Measurements from ENCODE around the gene MMP15. TPM values are rescaled to one million over a fixed set of nuclear protein-coding genes. Genes with fewer than 3 reads are reported as not detected.

Gene MMP15
- total and polyA plus RNA-seq, 2 of the 4 experiments (the other 2 are of a cell fraction), result 0.18 to 0.56 TPM

DNA sequence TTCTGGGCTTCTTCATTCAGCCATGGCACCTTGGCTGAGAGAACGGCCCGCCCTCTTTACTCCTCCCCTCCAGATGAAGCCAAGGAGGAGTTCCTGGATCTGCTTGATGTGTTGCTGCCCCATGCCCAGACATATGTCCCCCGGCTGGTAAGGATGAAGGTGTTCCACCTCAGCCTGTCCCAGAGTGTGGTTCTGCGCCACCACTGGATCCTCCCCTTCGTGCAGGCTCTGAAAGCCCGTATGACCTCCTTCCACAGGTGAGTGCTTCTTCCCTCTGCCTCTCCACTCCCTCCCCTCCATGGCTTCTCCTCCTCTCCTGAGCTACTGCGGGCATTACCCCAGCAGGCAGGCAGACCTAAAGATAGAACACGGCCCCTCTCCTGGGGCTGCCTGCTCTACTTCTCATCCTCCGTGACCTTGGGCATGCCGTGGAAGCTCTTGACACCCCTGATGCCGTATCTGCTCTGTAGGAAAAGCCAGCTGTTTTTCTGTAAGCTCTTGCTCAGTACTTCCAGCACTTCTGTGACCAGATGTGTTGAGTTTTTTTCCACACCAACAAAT is 15.6 kb upstream of the MMP15 start:
- ChIA-PET POLR2A (ENCODE audit: unreplicated experiment) (no interaction called here), CTCF (no interaction called here)
- Histone ChIP-seq H3K36me3 (ENCODE audit: control insufficient read depth, insufficient read depth, low read length) (peaks cover 8% of the 10 kb centered on the region), H2BK20ac (ENCODE audit: low read depth, low read length) (no peak overlapping the region), H3K4ac (ENCODE audit: low read depth, low read length) (no peak overlapping the region), H4K20me1 (ENCODE audit: insufficient read depth, low read length) (peaks cover 9% of the 10 kb centered on the region; the same call in 1 of the 2 replicates), H3K14ac (replicated peaks; ENCODE audit: low read depth, low read length) (no peak overlapping the region), H2BK5ac (ENCODE audit: low read depth, low read length, poor library complexity, severe bottlenecking) (no peak overlapping the region), H4K8ac (ENCODE audit: low read depth in 2 of 2, low read length in 2 of 2) (no peak overlapping the region), H2BK15ac (ENCODE audit: low read depth, low read length) (no peak overlapping the region), H2AFZ (replicated peaks; ENCODE audit: low read length, poor library complexity) (no peak overlapping the region), H2AK5ac (ENCODE audit: low read depth, low read length) (no peak overlapping the region), H3K9me3 (ENCODE audit: control insufficient read depth, insufficient read depth, low read length) (no peaks in the 10 kb centered on the region), H3K4me2 (ENCODE audit: low read depth, low read length) (no peak overlapping the region), H3K23ac (ENCODE audit: low read depth, low read length) (no peak overlapping the region), H4K5ac (ENCODE audit: low read depth, low read length) (no peak overlapping the region), H3K18ac (ENCODE audit: low read depth, low read length) (no peak overlapping the region), H3K9me1 (ENCODE audit: insufficient read depth, low read length) (peaks cover 23% of the 10 kb centered on the region), H3K9ac (ENCODE audit: low read depth, low read length) (no peak overlapping the region), H3K79me1 (ENCODE audit: low read depth in 1 of 2, low read length in 2 of 2) (peaks cover 4 to 26% of the 10 kb centered on the region in 2 experiments), H3K56ac (ENCODE audit: extremely low read depth, insufficient read depth, low read length) (no peak overlapping the region), H3K4me3 (ENCODE audit: insufficient read depth, low read depth, low read length) (no peak overlapping the region), H2AK9ac (replicated peaks; ENCODE audit: low read depth, low read length, poor library complexity) (peak overlapping the region; percentile 21), H2BK120ac (ENCODE audit: low read depth, low read length) (no peak overlapping the region), H3K27ac (ENCODE audit: insufficient read depth, low read length) (no peak overlapping the region), H3K27me3 (ENCODE audit: control insufficient read depth, insufficient read depth, low read length) (no peaks in the 10 kb centered on the region), H4K91ac (ENCODE audit: insufficient read depth, low read depth, low read length) (no peak overlapping the region), H3K4me1 (ENCODE audit: control insufficient read depth, insufficient read depth, low read length) (peaks cover 9% of the 10 kb centered on the region)
- dilution Hi-C loops (cut with HindIII; ENCODE audit: low sequenced_read_pairs, unreplicated experiment) (no loop called here), in situ Hi-C loops (cut with MboI; ENCODE audit: low sequenced_read_pairs) (loop anchor here (10.0 kb wide), 2 partner anchors 255 to 445 kb away; no protein-coding TSS in a partner anchor), intact Hi-C loops (cut with micrococcal nuclease) (loop anchor here (10.0 kb wide), 1 partner anchor 365 kb away; no protein-coding TSS in a partner anchor)
- ATAC-seq (ENCODE audit: low read depth), result no peak
- TF ChIP-seq MXI1 (IDR thresholded peaks at IDR 0.05; ENCODE audit: borderline replicate concordance, low read depth, low read length) (no peak), RFX5 (IDR thresholded peaks at IDR 0.05; ENCODE audit: low read depth, low read length) (no peak), RAD21 (IDR thresholded peaks at IDR 0.05; ENCODE audit: low read length) (no peak), FOS (IDR thresholded peaks at IDR 0.05; ENCODE audit: low read depth, low read length) (no peak), SMC3 (IDR thresholded peaks at IDR 0.05; ENCODE audit: low read depth, low read length) (no peak), BHLHE40 (IDR thresholded peaks at IDR 0.05; ENCODE audit: low read depth, low read length) (no peak), MAZ (IDR thresholded peaks at IDR 0.05; ENCODE audit: borderline replicate concordance, low read depth, low read length) (no peak), MAFK (IDR thresholded peaks at IDR 0.05; ENCODE audit: low read depth, low read length) (no peak), CEBPB (IDR thresholded peaks at IDR 0.05; ENCODE audit: low read depth, low read length) (no peak)
- TF ChIP-seq, protein P1, sequence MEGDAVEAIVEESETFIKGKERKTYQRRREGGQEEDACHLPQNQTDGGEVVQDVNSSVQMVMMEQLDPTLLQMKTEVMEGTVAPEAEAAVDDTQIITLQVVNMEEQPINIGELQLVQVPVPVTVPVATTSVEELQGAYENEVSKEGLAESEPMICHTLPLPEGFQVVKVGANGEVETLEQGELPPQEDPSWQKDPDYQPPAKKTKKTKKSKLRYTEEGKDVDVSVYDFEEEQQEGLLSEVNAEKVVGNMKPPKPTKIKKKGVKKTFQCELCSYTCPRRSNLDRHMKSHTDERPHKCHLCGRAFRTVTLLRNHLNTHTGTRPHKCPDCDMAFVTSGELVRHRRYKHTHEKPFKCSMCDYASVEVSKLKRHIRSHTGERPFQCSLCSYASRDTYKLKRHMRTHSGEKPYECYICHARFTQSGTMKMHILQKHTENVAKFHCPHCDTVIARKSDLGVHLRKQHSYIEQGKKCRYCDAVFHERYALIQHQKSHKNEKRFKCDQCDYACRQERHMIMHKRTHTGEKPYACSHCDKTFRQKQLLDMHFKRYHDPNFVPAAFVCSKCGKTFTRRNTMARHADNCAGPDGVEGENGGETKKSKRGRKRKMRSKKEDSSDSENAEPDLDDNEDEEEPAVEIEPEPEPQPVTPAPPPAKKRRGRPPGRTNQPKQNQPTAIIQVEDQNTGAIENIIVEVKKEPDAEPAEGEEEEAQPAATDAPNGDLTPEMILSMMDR (conservative IDR thresholded peaks at IDR 0.05; ENCODE audit: low read depth, low read length), result no peak
- no peak for DNase-seq
- no TSS peak for BruUV-seq (replicated peaks)
- 90% methylated on average over 4 of the region's 11 CpGs; no CpG with 5 or more reads in 1 of the 2 experiments for WGBS, 2 experiments (ENCODE audit: extremely low coverage in 2 of 2, insufficient read length in 1 of 2)

Measured in IMR-90 (cell line).